ENCODE data around the gene CFC1B.
"Not testable (repeated sequence)": the region's sequence is repeated elsewhere in the genome, so short reads cannot be mapped to it uniquely, and the experiment has no call there.

CFC1B gene

DNA sequence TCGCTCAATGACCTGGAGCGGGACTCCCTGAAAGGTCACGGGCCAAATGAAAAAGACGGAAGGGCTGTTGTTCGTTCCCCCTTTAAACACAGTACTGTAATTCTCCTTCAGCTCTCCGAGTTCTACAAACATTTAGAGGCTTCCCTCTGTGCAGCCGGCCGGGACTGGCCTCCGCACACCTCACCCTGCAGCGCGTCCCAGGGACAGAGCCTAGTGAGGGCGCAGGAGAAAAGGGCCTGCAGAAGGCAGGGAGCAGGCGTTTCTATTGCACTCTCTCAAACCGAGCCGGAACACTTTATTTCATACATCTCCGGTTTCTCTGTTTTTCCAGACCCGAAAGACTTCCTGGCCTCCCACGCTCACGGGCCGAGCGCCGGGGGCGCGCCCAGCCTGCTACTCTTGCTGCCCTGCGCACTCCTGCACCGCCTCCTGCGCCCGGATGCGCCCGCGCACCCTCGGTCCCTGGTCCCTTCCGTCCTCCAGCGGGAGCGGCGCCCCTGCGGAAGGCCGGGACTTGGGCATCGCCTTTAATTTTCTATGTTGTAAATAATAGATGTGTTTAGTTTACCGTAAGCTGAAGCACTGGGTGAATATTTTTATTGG, 6.4 kb downstream of the CFC1B start:
- not testable (repeated sequence) for H3K9me2 ChIP-seq (replicated peaks; ENCODE audit: insufficient read depth, low read length); DNase-seq; H3K27ac ChIP-seq (ENCODE audit: low read length); H4K20me1 ChIP-seq (ENCODE audit: insufficient read depth, low read length); H3K4me1 ChIP-seq (ENCODE audit: low read length); H3K9me3 ChIP-seq (replicated peaks; ENCODE audit: insufficient read depth, low read length); H2AFZ ChIP-seq (ENCODE audit: low read length); H3K27me3 ChIP-seq (replicated peaks; ENCODE audit: insufficient read depth, low read length); H3K36me3 ChIP-seq (replicated peaks; ENCODE audit: insufficient read depth, low read length); H3K79me2 ChIP-seq (ENCODE audit: low read length); H3K4me3 ChIP-seq (ENCODE audit: low read length); H3F3A ChIP-seq (ENCODE audit: insufficient read depth, low read length); H3K9ac ChIP-seq (ENCODE audit: low read length); H3K4me2 ChIP-seq (ENCODE audit: low read depth, low read length)

DNA sequence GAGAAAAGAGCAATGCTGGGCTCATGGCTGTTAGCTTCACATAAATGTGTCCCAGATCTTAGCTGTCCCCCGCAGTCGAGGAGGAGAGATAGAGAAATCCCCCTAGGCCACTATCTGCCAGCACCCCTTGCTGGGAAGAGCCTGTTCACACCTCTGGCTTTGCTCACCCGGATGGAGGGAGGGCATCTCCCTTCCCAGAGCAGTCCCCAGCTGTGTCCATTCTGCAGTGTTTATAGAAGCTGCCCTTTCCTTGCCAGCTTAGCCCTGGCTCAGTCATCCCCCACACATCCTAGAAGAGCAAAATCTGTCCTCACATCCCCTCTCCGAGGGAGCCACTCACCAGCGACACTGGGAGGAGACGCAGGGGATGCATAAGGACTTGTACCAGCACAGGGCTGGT, 8.5 kb downstream of the CFC1B start:
- DNase-seq: not testable (repeated sequence)

GRCh38 chr2:130530212-130530611, 9.2 kb downstream of the CFC1B start:
- not testable (repeated sequence) for H3K4me3 ChIP-seq (ENCODE audit: low read length); H3K4me2 ChIP-seq (ENCODE audit: low read depth, low read length); H3K9me2 ChIP-seq (replicated peaks; ENCODE audit: insufficient read depth, low read length); H3K79me2 ChIP-seq (ENCODE audit: low read length); H3K27me3 ChIP-seq (replicated peaks; ENCODE audit: insufficient read depth, low read length); H3K4me1 ChIP-seq (ENCODE audit: low read length); H2AFZ ChIP-seq (ENCODE audit: low read length); H3K9me3 ChIP-seq (replicated peaks; ENCODE audit: insufficient read depth, low read length); H3K27ac ChIP-seq (ENCODE audit: low read length); DNase-seq; H3K36me3 ChIP-seq (replicated peaks; ENCODE audit: insufficient read depth, low read length); H4K20me1 ChIP-seq (ENCODE audit: insufficient read depth, low read length); H3F3A ChIP-seq (ENCODE audit: insufficient read depth, low read length); H3K9ac ChIP-seq (ENCODE audit: low read length)

More for the DNA sequence above, 8.5 kb downstream of the CFC1B start:
- H3K79me2 ChIP-seq (ENCODE audit: low read length); H3K27ac ChIP-seq (ENCODE audit: low read length); H3F3A ChIP-seq (ENCODE audit: insufficient read depth, low read length); H3K36me3 ChIP-seq (replicated peaks; ENCODE audit: insufficient read depth, low read length); H3K27me3 ChIP-seq (replicated peaks; ENCODE audit: insufficient read depth, low read length); H4K20me1 ChIP-seq (ENCODE audit: insufficient read depth, low read length); H3K4me1 ChIP-seq (ENCODE audit: low read length); H2AFZ ChIP-seq (ENCODE audit: low read length); H3K9me2 ChIP-seq (replicated peaks; ENCODE audit: insufficient read depth, low read length); H3K9me3 ChIP-seq (replicated peaks; ENCODE audit: insufficient read depth, low read length); H3K4me3 ChIP-seq (ENCODE audit: low read length); H3K4me2 ChIP-seq (ENCODE audit: low read depth, low read length); H3K9ac ChIP-seq (ENCODE audit: low read length): not testable (repeated sequence)

DNA sequence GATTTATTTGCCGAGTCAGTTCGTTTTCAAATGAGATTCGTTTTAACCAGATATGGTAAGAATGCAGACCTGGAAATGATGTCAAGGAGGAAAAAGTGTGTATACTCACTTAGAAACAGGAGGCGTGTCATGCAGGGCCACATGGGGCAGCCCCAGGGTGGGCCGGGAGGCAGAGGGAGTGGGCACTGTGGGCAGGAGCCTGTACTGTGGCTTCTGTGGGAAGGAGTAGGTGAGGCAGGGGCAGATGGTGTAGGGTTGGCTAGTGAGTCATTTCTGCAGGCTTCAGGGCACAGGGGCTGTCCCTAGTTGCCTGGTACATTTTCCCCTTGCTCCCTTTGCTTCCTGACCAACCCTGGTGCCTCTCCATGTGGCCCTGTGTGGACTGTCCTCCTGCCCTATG, 10.2 kb downstream of the CFC1B start:
- H3K27me3 ChIP-seq (replicated peaks; ENCODE audit: insufficient read depth, low read length); H3K27ac ChIP-seq (ENCODE audit: low read length); H3F3A ChIP-seq (ENCODE audit: insufficient read depth, low read length); H3K79me2 ChIP-seq (ENCODE audit: low read length); H3K36me3 ChIP-seq (replicated peaks; ENCODE audit: insufficient read depth, low read length); H4K20me1 ChIP-seq (ENCODE audit: insufficient read depth, low read length); H3K4me1 ChIP-seq (ENCODE audit: low read length); H3K4me3 ChIP-seq (ENCODE audit: low read length); H3K9ac ChIP-seq (ENCODE audit: low read length); H2AFZ ChIP-seq (ENCODE audit: low read length); DNase-seq; H3K9me3 ChIP-seq (replicated peaks; ENCODE audit: insufficient read depth, low read length); H3K9me2 ChIP-seq (replicated peaks; ENCODE audit: insufficient read depth, low read length); H3K4me2 ChIP-seq (ENCODE audit: low read depth, low read length): not testable (repeated sequence)

DNA sequence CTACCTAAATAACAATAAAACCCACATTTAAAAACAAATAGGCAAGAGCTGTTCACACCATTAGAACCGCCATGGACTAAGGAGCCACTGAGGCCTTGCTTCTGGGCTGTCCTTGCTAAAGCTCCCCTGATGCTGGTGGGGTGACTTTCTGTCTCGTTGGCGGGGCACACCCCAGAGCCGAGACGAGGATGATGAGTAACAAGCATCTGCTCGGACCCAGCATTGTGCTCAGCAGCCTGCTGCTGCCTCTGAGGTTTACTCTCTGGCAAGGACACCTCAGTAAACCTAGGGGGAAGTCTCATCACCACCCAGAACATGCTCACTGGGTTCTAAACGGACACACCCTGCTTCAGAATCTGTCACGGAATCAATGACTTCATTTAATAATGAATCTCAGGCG, 10.7 kb downstream of the CFC1B start:
- not testable (repeated sequence) for H3K4me3 ChIP-seq (ENCODE audit: low read length); H3K9me3 ChIP-seq (replicated peaks; ENCODE audit: insufficient read depth, low read length); H3K27me3 ChIP-seq (replicated peaks; ENCODE audit: insufficient read depth, low read length); H3K4me1 ChIP-seq (ENCODE audit: low read length); H3K9me2 ChIP-seq (replicated peaks; ENCODE audit: insufficient read depth, low read length); H3F3A ChIP-seq (ENCODE audit: insufficient read depth, low read length); H3K36me3 ChIP-seq (replicated peaks; ENCODE audit: insufficient read depth, low read length); H3K27ac ChIP-seq (ENCODE audit: low read length); H4K20me1 ChIP-seq (ENCODE audit: insufficient read depth, low read length); H3K79me2 ChIP-seq (ENCODE audit: low read length); H3K4me2 ChIP-seq (ENCODE audit: low read depth, low read length); DNase-seq; H3K9ac ChIP-seq (ENCODE audit: low read length); H2AFZ ChIP-seq (ENCODE audit: low read length)

DNA sequence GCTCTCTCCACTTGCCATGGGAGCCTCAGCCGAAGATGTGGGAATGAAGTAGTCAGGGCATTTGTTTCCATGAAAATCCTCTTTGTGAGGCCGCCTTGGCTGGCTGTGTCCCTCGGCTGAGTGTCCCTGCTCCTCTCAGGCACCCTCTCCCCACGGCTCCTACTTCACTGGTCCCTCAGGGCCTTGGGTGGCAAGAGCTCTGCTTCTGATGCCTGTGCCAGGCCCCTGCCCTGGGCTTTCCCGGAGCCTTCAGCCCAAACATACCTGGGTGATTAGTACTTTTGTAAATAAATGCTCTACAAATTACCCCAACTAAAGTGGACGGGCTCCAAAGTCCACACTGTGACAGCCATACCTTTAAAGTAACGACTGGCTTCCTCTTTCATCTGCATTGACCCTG, 15.6 kb downstream of the CFC1B start:
- H4K20me1 ChIP-seq (ENCODE audit: insufficient read depth, low read length); H3K36me3 ChIP-seq (replicated peaks; ENCODE audit: insufficient read depth, low read length); H3K27ac ChIP-seq (ENCODE audit: low read length); H3K9me2 ChIP-seq (replicated peaks; ENCODE audit: insufficient read depth, low read length); H3K9me3 ChIP-seq (replicated peaks; ENCODE audit: insufficient read depth, low read length); H3F3A ChIP-seq (ENCODE audit: insufficient read depth, low read length); H3K4me2 ChIP-seq (ENCODE audit: low read depth, low read length); H3K27me3 ChIP-seq (replicated peaks; ENCODE audit: insufficient read depth, low read length); H3K4me1 ChIP-seq (ENCODE audit: low read length); H3K4me3 ChIP-seq (ENCODE audit: low read length); H3K9ac ChIP-seq (ENCODE audit: low read length); H2AFZ ChIP-seq (ENCODE audit: low read length); DNase-seq; H3K79me2 ChIP-seq (ENCODE audit: low read length): not testable (repeated sequence)

DNA sequence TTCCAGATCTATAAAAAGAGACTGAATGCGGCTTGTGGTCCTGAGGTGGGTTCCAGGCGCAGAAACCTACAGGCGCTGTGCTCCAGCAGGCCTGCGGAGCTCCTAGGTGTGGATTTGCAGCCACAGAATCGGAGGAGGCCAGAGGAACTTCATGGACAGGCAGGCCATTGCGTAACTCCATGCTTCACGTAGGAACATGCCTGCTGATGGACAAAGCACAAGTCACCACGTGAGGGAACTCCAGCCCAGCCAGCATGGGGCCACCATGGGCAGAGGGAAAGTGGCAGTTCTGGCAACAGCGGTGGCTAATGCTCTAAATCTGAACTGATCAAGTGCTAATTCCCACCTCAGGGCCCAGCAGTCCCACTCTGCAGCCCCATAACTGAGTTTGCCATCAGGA, 17.2 kb downstream of the CFC1B start:
- H3K4me1 ChIP-seq (ENCODE audit: low read length): not testable (repeated sequence)

GRCh38 chr2:130542789-130543188, 21.8 kb downstream of the CFC1B start:
- H2AFZ ChIP-seq (ENCODE audit: low read length); H3K9ac ChIP-seq (ENCODE audit: low read length); H3K9me3 ChIP-seq (replicated peaks; ENCODE audit: insufficient read depth, low read length); H3K4me2 ChIP-seq (ENCODE audit: low read depth, low read length); H3K27ac ChIP-seq (ENCODE audit: low read length); H3K36me3 ChIP-seq (replicated peaks; ENCODE audit: insufficient read depth, low read length); H3K4me1 ChIP-seq (ENCODE audit: low read length); H3K27me3 ChIP-seq (replicated peaks; ENCODE audit: insufficient read depth, low read length); DNase-seq; H3F3A ChIP-seq (ENCODE audit: insufficient read depth, low read length); H3K79me2 ChIP-seq (ENCODE audit: low read length); H4K20me1 ChIP-seq (ENCODE audit: insufficient read depth, low read length); H3K4me3 ChIP-seq (ENCODE audit: low read length); H3K9me2 ChIP-seq (replicated peaks; ENCODE audit: insufficient read depth, low read length): not testable (repeated sequence)

More for the DNA sequence above, 17.2 kb downstream of the CFC1B start:
- not testable (repeated sequence) for H3K36me3 ChIP-seq (replicated peaks; ENCODE audit: insufficient read depth, low read length); H4K20me1 ChIP-seq (ENCODE audit: insufficient read depth, low read length); H2AFZ ChIP-seq (ENCODE audit: low read length); H3F3A ChIP-seq (ENCODE audit: insufficient read depth, low read length); H3K4me2 ChIP-seq (ENCODE audit: low read depth, low read length); H3K79me2 ChIP-seq (ENCODE audit: low read length); H3K4me3 ChIP-seq (ENCODE audit: low read length); H3K9ac ChIP-seq (ENCODE audit: low read length); DNase-seq; H3K27ac ChIP-seq (ENCODE audit: low read length); H3K9me3 ChIP-seq (replicated peaks; ENCODE audit: insufficient read depth, low read length); H3K27me3 ChIP-seq (replicated peaks; ENCODE audit: insufficient read depth, low read length); H3K9me2 ChIP-seq (replicated peaks; ENCODE audit: insufficient read depth, low read length)
